Fibroblast of pulmonary artery (primary cell): ENCODE measurements around the gene SH3BP4.

ENCODE experiments used
- DNase-seq: peaks from one replicate; pipeline ENCODE4 v3.0.0-alpha.2; 2010; ENCODE audit warnings: low read depth
- H3K4me3 ChIP-seq: replicated peaks from 2 replicates; pipeline ENCODE4 v1.5.1; 2011; ENCODE audit warnings: low read depth, mild to moderate bottlenecking, control low read depth, low read length, moderate library complexity
- TF ChIP-seq, protein P1 (sequence below): IDR thresholded peaks from 2 replicates; pipeline ENCODE4 v1.5.1; 2011; ENCODE audit warnings: mild to moderate bottlenecking, control low read depth, low read length, inconsistent platforms; ENCODE audit errors: missing control alignments

The SH3BP4 gene

DNA sequence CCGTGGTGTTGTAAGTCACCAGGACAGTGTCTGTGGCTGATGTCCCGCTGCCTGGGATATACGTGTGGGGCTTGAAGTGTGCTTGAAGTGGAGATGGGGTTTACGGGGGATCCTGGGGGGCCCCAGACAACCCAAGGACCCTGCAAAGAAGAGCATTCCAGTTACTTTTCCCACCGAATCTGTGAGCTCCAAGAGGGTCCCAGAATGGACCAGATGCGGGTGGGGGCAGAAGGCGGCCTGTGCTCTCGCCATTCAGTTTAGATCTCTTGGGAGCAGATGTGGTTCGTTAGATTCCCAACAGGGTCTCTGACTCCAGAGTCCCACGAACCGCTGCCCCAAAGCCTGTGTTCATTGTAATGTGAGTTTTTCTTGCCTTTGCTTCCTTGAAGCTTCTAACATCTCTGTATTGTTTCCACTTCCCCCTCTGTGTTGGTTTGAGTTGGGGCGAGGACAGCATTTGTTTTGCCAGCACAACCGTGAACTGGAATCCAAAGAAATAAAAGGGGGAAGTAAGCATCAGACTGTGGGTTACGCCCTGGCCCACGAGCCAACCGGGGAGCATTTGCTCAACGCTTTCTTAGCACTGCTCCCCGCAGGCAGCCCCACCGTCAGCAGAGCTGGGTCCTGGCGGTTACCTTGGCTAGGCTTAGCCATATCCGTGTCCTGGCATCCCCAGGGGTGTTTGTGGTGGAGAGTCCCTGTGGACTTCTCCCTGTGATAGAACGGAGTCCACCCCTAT lies 92.1 kb downstream of the SH3BP4 start:
- DNase-seq, result no peak
- H3K4me3 ChIP-seq, result no peak overlapping the region
- TF ChIP-seq, protein P1, sequence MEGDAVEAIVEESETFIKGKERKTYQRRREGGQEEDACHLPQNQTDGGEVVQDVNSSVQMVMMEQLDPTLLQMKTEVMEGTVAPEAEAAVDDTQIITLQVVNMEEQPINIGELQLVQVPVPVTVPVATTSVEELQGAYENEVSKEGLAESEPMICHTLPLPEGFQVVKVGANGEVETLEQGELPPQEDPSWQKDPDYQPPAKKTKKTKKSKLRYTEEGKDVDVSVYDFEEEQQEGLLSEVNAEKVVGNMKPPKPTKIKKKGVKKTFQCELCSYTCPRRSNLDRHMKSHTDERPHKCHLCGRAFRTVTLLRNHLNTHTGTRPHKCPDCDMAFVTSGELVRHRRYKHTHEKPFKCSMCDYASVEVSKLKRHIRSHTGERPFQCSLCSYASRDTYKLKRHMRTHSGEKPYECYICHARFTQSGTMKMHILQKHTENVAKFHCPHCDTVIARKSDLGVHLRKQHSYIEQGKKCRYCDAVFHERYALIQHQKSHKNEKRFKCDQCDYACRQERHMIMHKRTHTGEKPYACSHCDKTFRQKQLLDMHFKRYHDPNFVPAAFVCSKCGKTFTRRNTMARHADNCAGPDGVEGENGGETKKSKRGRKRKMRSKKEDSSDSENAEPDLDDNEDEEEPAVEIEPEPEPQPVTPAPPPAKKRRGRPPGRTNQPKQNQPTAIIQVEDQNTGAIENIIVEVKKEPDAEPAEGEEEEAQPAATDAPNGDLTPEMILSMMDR, result no peak

DNA sequence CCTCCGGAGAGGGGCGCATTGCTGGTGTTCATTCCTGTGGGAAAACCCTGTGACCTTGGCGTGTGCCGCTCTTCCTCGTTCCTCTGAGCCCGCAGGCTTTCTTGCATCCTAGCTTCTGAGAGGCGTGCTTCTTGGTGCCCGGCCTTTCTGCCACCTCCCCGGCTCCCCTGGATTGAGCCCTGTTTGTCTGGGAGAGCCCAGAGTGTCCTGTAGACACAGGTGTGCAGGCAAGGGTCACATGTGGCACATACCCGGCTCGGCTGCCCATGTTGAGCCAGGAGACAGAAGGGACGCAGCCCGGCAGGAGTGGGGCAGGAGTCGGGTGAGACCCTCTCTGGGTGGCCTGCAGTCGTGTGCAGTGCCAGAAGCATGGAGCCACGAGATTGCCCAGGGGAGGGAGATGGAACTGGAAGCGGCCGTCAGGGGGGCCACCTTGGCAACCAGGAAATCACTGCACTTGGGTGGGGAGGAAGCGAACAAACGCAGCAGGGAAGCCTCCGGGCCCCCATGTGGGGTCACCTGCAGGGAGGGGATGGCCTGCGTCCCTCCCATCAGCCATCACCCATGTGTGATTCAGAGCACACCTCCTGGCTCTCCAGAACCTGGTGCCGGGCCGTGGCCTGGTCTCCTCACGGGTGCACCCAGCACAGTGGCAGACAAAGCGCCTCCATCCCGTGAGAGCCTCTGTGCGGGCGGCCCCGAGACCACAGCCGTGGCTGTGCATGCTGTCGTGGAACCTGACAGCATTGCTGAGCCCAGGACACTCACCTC lies 92.9 kb downstream of the SH3BP4 start:
- no peak for DNase-seq
- TF ChIP-seq, protein P1, result no peak
- H3K4me3 ChIP-seq, result no peak overlapping the region

DNA sequence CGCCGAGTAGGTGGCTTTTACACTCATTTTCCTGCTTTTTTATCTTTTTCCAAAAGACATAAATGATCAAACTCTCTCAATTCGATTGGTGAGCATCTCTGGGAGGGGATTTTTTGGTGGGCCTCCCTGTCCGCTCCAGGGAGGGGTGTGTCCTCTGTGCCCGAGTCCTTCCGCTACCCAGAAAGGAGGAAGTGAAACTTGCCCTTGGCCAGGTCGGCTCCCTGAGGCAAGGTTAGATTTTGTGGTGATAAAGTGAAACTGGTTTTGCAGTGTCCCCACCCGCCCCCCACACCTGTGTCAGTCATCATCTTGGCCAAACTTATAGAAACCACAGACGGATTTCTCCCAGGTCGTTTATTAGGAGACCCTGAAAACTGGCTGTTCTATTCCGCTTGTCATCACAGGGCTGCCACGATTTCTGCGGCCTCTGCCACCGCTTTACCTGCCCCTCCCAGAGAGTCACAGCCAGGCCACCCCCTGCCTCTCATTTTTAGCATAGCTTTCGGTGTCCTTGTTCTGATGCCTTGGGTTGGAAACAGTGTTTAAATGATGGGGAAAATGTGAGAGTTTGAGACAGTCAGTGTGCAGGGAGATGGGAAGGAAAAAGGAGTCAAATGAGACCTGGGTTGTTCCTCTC lies 93.6 kb downstream of the SH3BP4 start:
- H3K4me3 ChIP-seq, result no peak overlapping the region
- TF ChIP-seq, protein P1, result no peak
- DNase-seq, result no peak

DNA sequence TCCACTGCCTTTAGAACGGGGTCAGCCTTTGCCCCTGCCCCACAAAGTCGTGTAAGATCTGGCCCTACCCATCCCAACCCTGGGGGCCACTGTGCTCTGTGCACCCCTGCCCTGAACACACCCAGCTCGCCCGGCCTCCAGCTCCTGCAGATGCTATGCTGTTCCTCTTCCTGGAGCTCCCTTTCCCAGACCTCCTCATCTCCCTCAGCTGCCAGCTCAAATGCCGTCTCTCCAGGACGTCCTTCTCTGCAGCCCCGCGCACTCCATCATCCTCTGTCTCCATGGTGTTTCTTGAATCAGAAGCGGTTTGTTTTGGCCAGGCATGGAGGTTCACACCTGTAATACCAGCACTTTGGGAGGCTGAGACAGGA lies 94.1 kb downstream of the SH3BP4 start:
- no peak for DNase-seq
- H3K4me3 ChIP-seq, result no peak overlapping the region
- TF ChIP-seq, protein P1, result no peak

DNA sequence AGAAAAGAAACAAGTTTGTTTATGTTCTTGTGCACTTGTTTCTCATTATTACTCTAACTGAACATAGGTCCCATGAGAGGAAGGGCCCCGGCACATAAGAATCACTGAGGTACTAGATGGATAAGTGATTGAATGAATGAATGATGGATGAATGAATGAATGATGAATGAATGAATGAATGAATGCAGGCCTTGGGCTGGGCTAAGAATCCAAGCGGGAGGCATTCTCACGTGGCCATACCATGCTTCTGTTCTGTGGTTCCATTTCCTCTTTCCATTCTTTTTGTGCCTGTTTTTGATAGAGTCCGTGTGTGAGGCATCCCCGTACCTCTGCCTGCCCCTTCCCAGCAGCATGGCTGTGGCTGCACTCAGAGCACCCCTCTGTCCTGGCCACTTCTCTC lies 94.8 kb downstream of the SH3BP4 start:
- no peak for DNase-seq
- TF ChIP-seq, protein P1, result no peak
- H3K4me3 ChIP-seq, result no peak overlapping the region

DNA sequence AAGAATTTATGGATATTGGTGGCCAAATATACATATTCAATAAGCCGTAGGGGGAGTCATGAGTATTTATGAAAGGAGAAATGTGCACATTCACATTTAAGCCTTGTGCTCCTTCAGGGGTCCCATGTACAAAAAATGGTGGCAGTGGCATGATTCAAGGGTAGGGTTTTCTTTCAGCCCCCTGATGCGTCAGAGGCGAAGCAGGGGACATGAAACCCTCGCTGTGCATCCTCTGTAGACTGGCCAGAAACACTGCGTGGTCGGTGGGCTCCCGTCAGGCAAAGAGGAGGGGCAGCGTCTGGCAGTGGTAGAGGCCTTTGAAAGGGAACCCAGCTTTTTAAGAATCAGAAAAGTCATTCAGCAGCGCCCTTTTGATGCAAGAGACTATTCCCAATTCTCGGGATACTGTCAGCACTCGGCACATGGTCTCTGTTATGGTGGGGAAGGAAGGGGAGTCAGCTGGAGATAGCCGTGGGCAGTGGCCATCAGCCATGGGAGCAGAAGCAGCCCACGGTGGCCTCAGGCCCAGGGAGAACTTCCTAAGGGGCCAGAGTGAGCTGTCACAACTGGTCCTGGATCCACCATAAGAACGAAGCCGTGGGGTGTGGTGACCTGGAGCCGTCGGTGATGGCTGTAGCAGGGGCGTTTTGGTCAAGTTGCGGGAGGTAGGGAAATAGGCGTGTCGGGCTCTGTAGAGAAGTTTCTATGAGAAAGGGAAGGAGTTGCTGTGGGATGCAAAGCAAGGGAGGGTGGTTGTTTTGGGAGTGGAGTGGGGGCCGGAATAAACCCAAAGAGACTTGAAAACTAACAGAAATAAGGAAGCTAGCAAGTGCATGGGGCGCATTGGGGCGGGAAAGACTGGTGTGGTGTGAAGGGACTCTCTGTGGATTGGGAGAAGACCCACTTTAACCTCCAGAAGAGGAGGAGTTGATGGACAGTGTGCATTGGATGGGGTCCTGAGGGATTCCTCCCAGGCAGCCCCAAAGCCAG lies 95.6 kb downstream of the SH3BP4 start:
- no peak for DNase-seq
- H3K4me3 ChIP-seq, result no peak overlapping the region
- TF ChIP-seq, protein P1, result no peak
